ENCODE results near the gene ATP10B. TPM values are rescaled to one million over a fixed set of nuclear protein-coding genes. Genes with fewer than 3 reads are reported as not detected.
"Not testable (repeated sequence)": the region's sequence is repeated elsewhere in the genome, so short reads cannot be mapped to it uniquely, and the experiment has no call there.

Gene ATP10B
- total RNA-seq, result not detected in 2 replicates

GRCh38 chr5:160852049-160852448 lies at the start of gene ATP10B:
ATP10B (minus strand) TSS chr5:160852211; CDS start chr5:160688074, 164,137 bp downstream.
- no peak for TF ChIP-seq CTCF (IDR thresholded peaks at IDR 0.05; ENCODE audit: insufficient read depth, low read depth, low read length)
- H3K4me3 ChIP-seq (ENCODE audit: low read depth, low read length), result no peak within 1 kb of the TSS
- DNase-seq (ENCODE audit: low read depth), result no peak

GRCh38 chr5:160901656-160902055 lies 49.6 kb upstream of the ATP10B start:
- no peak for TF ChIP-seq CTCF (IDR thresholded peaks at IDR 0.05; ENCODE audit: insufficient read depth, low read depth, low read length)
- no peak for DNase-seq (ENCODE audit: low read depth)
- no peak overlapping the region for H3K4me3 ChIP-seq (ENCODE audit: low read depth, low read length)

GRCh38 chr5:160899735-160900134 lies 47.7 kb upstream of the ATP10B start:
- H3K4me3 ChIP-seq (ENCODE audit: low read depth, low read length), result no peak overlapping the region
- TF ChIP-seq CTCF (IDR thresholded peaks at IDR 0.05; ENCODE audit: insufficient read depth, low read depth, low read length), result no peak
- DNase-seq (ENCODE audit: low read depth), result no peak

- H3K4me3 ChIP-seq (ENCODE audit: low read depth, low read length); DNase-seq (ENCODE audit: low read depth): not testable (repeated sequence)
Observed at GRCh38 chr5:160893180-160893964, 41.4 kb upstream of the ATP10B start.

GRCh38 chr5:160887780-160888179 lies 35.8 kb upstream of the ATP10B start:
- DNase-seq (ENCODE audit: low read depth), result no peak
- no peak overlapping the region for H3K4me3 ChIP-seq (ENCODE audit: low read depth, low read length)
- no peak for TF ChIP-seq CTCF (IDR thresholded peaks at IDR 0.05; ENCODE audit: insufficient read depth, low read depth, low read length)

GRCh38 chr5:160873560-160874200 lies 21.7 kb upstream of the ATP10B start:
- not testable (repeated sequence) for DNase-seq (ENCODE audit: low read depth); H3K4me3 ChIP-seq (ENCODE audit: low read depth, low read length)

GRCh38 chr5:160869989-160870521 lies 18.0 kb upstream of the ATP10B start:
- no peak for DNase-seq (ENCODE audit: low read depth)
- no peak overlapping the region for H3K4me3 ChIP-seq (ENCODE audit: low read depth, low read length)
- TF ChIP-seq CTCF (IDR thresholded peaks at IDR 0.05; ENCODE audit: insufficient read depth, low read depth, low read length), result no peak
